HepG2 (cell line): ENCODE measurements around the gene EML2. TPM values are rescaled to one million over a fixed set of nuclear protein-coding genes. Genes with fewer than 3 reads are reported as not detected.

ENCODE experiments used
- ATAC-seq: fragments of 200-7000 bp; cut with Tn5 transposase; 3 replicates; pipeline ENCODE4 v1.9.1; 2020; ENCODE audit warnings: mild to moderate bottlenecking, moderate library complexity
- BruUV-seq: library from RNA; stranded (reverse); fragments of 400-500 nt; replicated peaks from 2 replicates; lab custom pipeline; 2021; lab: Mats Ljungman, UMichigan
- CTCF ChIA-PET: fragments of 300-600 bp; formaldehyde crosslinking; extraction: SDS; loops from one replicate; lab custom pipeline; 2021; ENCODE audit warnings: low total read pairs, inconsistent platforms, low intra/inter-chr PET ratio; lab: Yijun Ruan, JAX
- POLR2A ChIA-PET: fragments of 350-600 bp; sonication (Branson Sonifier 250); formaldehyde crosslinking; loops from one replicate; lab custom pipeline; 2020; ENCODE audit warnings: antibody characterized with exemption, inconsistent platforms; lab: Yijun Ruan, JAX
- DNase-seq: peaks from one replicate; pipeline ENCODE4 v3.0.0-alpha.2; 2015; ENCODE audit warnings: low spot score
- FAIRE-seq: peaks from 3 replicates; lab custom pipeline; 2011; peaks lifted over from hg19 to GRCh38; lab: Jason Lieb, UNC
- H2AFZ ChIP-seq: one replicate; pipeline ENCODE4 v1.6.1; 2011; ENCODE audit warnings: low read length, inconsistent platforms
- H3K27ac ChIP-seq: fragments of 300-600 bp; 3 replicates; pipeline ENCODE4 v1.8.0; 2011; ENCODE audit warnings: mixed run types, mild to moderate bottlenecking, mixed read lengths, low read length, inconsistent platforms; ENCODE audit not compliant: insufficient read depth; ENCODE audit errors: extremely low read length
- H3K27me3 ChIP-seq, 2 experiments: fragments of 200-600 bp in 1 of 2; 2 replicates in 1 of 2; 3 replicates in 1 of 2; pipeline versions ENCODE4 v1.6.0 to v1.8.0; 2011; ENCODE audit warnings: low read length in 2 of 2, mild to moderate bottlenecking in 2 of 2, moderate library complexity in 2 of 2, inconsistent platforms in 1 of 2; ENCODE audit not compliant: insufficient read depth in 2 of 2, control insufficient read depth in 1 of 2
- H3K36me3 ChIP-seq, 2 experiments: fragments of 200-600 bp in 1 of 2; replicated peaks in 1 of 2; 2 replicates in 1 of 2; 3 replicates in 1 of 2; pipeline versions ENCODE4 v1.5.1 to v1.8.0; 2011; ENCODE audit warnings: low read length in 2 of 2, inconsistent platforms in 1 of 2; ENCODE audit not compliant: insufficient read depth in 2 of 2, control insufficient read depth in 1 of 2
- H3K4me1 ChIP-seq: 2 replicates; pipeline ENCODE4 v1.5.1; 2012; ENCODE audit warnings: low read length, inconsistent platforms; ENCODE audit not compliant: insufficient read depth
- H3K4me2 ChIP-seq: 2 replicates; pipeline ENCODE4 v1.6.0; 2011; ENCODE audit warnings: low read depth, low read length, inconsistent platforms
- H3K4me3 ChIP-seq, 3 experiments: fragments of 200-600 bp in 1 of 3; sonication (generic), shearing (Covaris generic) in 1 of 3; replicated peaks in 1 of 3; 2 replicates each; pipeline ENCODE4 v1.5.1; 2011 to 2016; ENCODE audit warnings: low read length in 3 of 3, inconsistent platforms in 2 of 3, low read depth in 2 of 3, mild to moderate bottlenecking in 2 of 3, control low read depth in 1 of 3, mixed read lengths in 1 of 3; ENCODE audit not compliant: insufficient read depth in 1 of 3
- H3K79me2 ChIP-seq: one replicate; pipeline ENCODE4 v1.6.1; 2011; ENCODE audit warnings: low read length, inconsistent platforms; ENCODE audit not compliant: insufficient read depth
- H3K9ac ChIP-seq: 2 replicates; pipeline ENCODE4 v1.6.0; 2011; ENCODE audit warnings: mild to moderate bottlenecking, low read depth, low read length, inconsistent platforms; ENCODE audit not compliant: insufficient read depth
- H3K9me3 ChIP-seq: 2 replicates; pipeline ENCODE4 v1.5.1; 2012; ENCODE audit warnings: mild to moderate bottlenecking, low read length
- H4K20me1 ChIP-seq: 2 replicates; pipeline ENCODE4 v1.6.0; 2011; ENCODE audit warnings: inconsistent platforms, mild to moderate bottlenecking, low read length, moderate library complexity; ENCODE audit not compliant: insufficient read depth
- CHD4 ChIP-seq: fragments of 200-600 bp; sonication (generic); IDR thresholded peaks from 2 replicates; pipeline ENCODE4 v1.7.0; 2017; ENCODE audit warnings: mild to moderate bottlenecking, low read length, borderline replicate concordance
- EZH2 ChIP-seq: conservative IDR thresholded peaks from 2 replicates; pipeline ENCODE4 v1.6.1; 2012; ENCODE audit warnings: mild to moderate bottlenecking, low read depth, low read length, moderate library complexity
- GABPA ChIP-seq, 2 experiments: IDR thresholded peaks; 2 replicates each; pipeline ENCODE4 v1.6.1; 2011 to 2016; ENCODE audit warnings: low read depth in 2 of 2, low read length in 1 of 2, missing biosample characterization in 1 of 2, missing genetic modification characterization in 1 of 2
- GABPB1 ChIP-seq: IDR thresholded peaks from 2 replicates; pipeline ENCODE4 v1.6.1; 2016; ENCODE audit warnings: mild to moderate bottlenecking, missing genetic modification reagents, moderate library complexity, missing compliant biosample characterization
- HOXA7 ChIP-seq: sonication (generic); formaldehyde crosslinking; IDR thresholded peaks from 2 replicates; pipeline ENCODE4 v1.8.1; 2022; ENCODE audit warnings: mild to moderate bottlenecking, missing genetic modification reagents, moderate library complexity
- NBN ChIP-seq: fragments of 450-650 bp; conservative IDR thresholded peaks from 2 replicates; pipeline ENCODE4 v1.6.1; 2017
- SP1 ChIP-seq, 2 experiments: fragments of 450-650 bp in 1 of 2; sonication (generic) in 1 of 2; formaldehyde crosslinking in 1 of 2; IDR thresholded peaks; 2 replicates each; pipeline versions ENCODE4 v1.4.0 to v1.6.1; 2016 to 2020; ENCODE audit warnings: missing genetic modification reagents in 1 of 2
- TOE1 ChIP-seq: sonication (generic); formaldehyde crosslinking; IDR thresholded peaks from 2 replicates; pipeline ENCODE4 v1.4.0; 2020; ENCODE audit warnings: mild to moderate bottlenecking, missing genetic modification reagents
- ZNF3 ChIP-seq: IDR thresholded peaks from 2 replicates; pipeline ENCODE4 v1.7.0; 2017; ENCODE audit warnings: inconsistent platforms
- WGBS: methylation state at CpG from one replicate; pipeline ENCODE4 v1.1.6; 2017; ENCODE audit warnings: low lambda C conversion rate; 5-methylcytosine and 5-hydroxymethylcytosine counted together
- in situ Hi-C: cut with HindIII; loops from 2 replicates; pipeline ENCODE4 v1.10.0; 2017; ENCODE audit warnings: low pct_unique_long_range_greater_than_20kb; ENCODE audit not compliant: extremely low pct_ligation_motif_present
- intact Hi-C: fragments of 100-400 bp; cut with micrococcal nuclease; formaldehyde crosslinking; loops from one replicate; pipeline ENCODE4 v1.10.0; 2022; ENCODE audit not compliant: unreplicated experiment
- polyA plus RNA-seq, 8 experiments: library from polyadenylated mRNA; depleted of rRNA in 3 of 8; stranded (reverse) in 7 of 8; unstranded in 1 of 8; fragments of >200 nt; fragmentation: Illumina TruSeq in 4 of 8; extraction: Trizol in 4 of 8; gene quantifications; 2 replicates each; pipeline versions ENCODE4 v1.2.1 to v1.2.3, GENCODE V29; 2011 to 2016; ENCODE audit warnings: low read depth in 4 of 8, missing spikeins in 1 of 8, mixed read lengths in 1 of 8; ENCODE audit not compliant: insufficient read depth in 1 of 8
- total RNA-seq, 5 experiments: library from RNA; depleted of rRNA; stranded (reverse); fragments of >200 nt; fragmentation: Illumina TruSeq; extraction: Trizol; gene quantifications; 2 replicates each; pipeline ENCODE4 v1.2.3, GENCODE V29; 2016; ENCODE audit warnings: low read depth in 1 of 5
- TF ChIP-seq, protein P1 (sequence below): IDR thresholded peaks from 2 replicates; pipeline ENCODE4 v1.6.1; 2012; ENCODE audit warnings: low read length, improper control_type of control experiment
- TF ChIP-seq, protein P2 (sequence below): sonication (generic); formaldehyde crosslinking; IDR thresholded peaks from 2 replicates; pipeline ENCODE4 v1.4.0; 2020; ENCODE audit warnings: missing genetic modification reagents
- TF ChIP-seq, protein P3 (sequence below): sonication (generic); formaldehyde crosslinking; IDR thresholded peaks from 2 replicates; pipeline ENCODE4 v1.9.0; 2022; ENCODE audit warnings: missing genetic modification reagents, mild to moderate bottlenecking, borderline replicate concordance

EML2 gene
- total and polyA plus RNA-seq, 2 of the 13 experiments (the other 11 are each of a cell fraction or from before 2014, with no cell fraction given): 7.3 to 12.9 TPM

DNA sequence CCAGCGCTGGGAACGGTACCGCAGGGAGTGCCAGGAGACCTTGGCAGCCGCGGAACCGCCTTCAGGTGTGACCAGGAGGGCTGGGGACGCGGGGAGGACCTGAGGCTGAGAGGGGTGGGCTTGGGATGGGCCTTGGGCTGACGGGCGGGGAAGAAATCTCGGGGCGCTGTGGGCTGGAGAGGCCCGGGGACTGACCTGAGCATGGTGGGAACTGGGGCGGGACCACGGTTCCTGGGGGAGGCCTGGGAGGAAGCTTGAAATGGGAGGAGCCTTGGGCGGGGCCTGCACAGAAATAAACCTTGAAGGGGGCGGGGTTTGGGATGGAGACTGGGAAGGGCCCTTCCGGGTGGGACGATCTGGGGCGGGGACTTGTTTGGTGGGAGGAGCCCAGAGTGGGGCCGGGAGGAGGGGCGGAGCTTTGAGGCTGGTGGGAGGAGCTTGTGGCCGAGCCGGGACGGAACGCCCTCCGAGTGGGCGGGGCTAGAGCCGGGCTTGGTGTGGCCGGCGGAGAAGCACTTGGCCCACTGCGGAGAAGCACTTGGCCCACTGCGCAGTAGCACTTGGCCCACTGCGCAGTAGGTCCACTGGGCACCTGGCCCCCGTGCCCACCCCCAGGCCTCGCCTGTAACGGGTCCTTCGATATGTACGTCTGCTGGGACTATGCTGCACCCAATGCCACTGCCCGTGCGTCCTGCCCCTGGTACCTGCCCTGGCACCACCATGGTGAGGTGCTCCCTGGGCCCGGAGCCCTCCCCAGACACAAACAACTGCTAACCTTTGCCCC is 31.7 kb upstream of the EML2 start:
- Histone ChIP-seq H3K4me3 (peak overlapping the region in 1 of 3 experiments; percentile 20; a peak in 2 of 6 replicates), H3K27ac (no peak overlapping the region)
- 44% methylated on average over 25 of the region's 42 CpGs for WGBS
- TF ChIP-seq CHD4 (no peak), SP1 (IDR thresholded peaks at IDR 0.05) (no peak), SP1 (CRISPR knock-in tag; IDR thresholded peaks at IDR 0.05) (peak; percentile 56), EZH2 (no peak), GABPA (IDR thresholded peaks at IDR 0.05; ENCODE audit: low read depth, low read length) (no peak), GABPA (CRISPR knock-in tag; IDR thresholded peaks at IDR 0.05; ENCODE audit: low read depth) (0 out of 2 replicates have a peak, but pooled peaks have one; percentile 29), GABPB1 (CRISPR knock-in tag) (peak; percentile 38; the same call in 1 of the 2 replicates), NBN (no peak), ZNF3 (no peak), HOXA7 (no peak), TOE1 (CRISPR knock-in tag) (no peak)
- TF ChIP-seq, protein P1, sequence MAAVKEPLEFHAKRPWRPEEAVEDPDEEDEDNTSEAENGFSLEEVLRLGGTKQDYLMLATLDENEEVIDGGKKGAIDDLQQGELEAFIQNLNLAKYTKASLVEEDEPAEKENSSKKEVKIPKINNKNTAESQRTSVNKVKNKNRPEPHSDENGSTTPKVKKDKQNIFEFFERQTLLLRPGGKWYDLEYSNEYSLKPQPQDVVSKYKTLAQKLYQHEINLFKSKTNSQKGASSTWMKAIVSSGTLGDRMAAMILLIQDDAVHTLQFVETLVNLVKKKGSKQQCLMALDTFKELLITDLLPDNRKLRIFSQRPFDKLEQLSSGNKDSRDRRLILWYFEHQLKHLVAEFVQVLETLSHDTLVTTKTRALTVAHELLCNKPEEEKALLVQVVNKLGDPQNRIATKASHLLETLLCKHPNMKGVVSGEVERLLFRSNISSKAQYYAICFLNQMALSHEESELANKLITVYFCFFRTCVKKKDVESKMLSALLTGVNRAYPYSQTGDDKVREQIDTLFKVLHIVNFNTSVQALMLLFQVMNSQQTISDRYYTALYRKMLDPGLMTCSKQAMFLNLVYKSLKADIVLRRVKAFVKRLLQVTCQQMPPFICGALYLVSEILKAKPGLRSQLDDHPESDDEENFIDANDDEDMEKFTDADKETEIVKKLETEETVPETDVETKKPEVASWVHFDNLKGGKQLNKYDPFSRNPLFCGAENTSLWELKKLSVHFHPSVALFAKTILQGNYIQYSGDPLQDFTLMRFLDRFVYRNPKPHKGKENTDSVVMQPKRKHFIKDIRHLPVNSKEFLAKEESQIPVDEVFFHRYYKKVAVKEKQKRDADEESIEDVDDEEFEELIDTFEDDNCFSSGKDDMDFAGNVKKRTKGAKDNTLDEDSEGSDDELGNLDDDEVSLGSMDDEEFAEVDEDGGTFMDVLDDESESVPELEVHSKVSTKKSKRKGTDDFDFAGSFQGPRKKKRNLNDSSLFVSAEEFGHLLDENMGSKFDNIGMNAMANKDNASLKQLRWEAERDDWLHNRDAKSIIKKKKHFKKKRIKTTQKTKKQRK: no peak
- TF ChIP-seq, protein P2, sequence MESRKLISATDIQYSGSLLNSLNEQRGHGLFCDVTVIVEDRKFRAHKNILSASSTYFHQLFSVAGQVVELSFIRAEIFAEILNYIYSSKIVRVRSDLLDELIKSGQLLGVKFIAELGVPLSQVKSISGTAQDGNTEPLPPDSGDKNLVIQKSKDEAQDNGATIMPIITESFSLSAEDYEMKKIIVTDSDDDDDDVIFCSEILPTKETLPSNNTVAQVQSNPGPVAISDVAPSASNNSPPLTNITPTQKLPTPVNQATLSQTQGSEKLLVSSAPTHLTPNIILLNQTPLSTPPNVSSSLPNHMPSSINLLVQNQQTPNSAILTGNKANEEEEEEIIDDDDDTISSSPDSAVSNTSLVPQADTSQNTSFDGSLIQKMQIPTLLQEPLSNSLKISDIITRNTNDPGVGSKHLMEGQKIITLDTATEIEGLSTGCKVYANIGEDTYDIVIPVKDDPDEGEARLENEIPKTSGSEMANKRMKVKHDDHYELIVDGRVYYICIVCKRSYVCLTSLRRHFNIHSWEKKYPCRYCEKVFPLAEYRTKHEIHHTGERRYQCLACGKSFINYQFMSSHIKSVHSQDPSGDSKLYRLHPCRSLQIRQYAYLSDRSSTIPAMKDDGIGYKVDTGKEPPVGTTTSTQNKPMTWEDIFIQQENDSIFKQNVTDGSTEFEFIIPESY: 0 out of 2 replicates have a peak, but pooled peaks have one; percentile 34
- TF ChIP-seq, protein P3, sequence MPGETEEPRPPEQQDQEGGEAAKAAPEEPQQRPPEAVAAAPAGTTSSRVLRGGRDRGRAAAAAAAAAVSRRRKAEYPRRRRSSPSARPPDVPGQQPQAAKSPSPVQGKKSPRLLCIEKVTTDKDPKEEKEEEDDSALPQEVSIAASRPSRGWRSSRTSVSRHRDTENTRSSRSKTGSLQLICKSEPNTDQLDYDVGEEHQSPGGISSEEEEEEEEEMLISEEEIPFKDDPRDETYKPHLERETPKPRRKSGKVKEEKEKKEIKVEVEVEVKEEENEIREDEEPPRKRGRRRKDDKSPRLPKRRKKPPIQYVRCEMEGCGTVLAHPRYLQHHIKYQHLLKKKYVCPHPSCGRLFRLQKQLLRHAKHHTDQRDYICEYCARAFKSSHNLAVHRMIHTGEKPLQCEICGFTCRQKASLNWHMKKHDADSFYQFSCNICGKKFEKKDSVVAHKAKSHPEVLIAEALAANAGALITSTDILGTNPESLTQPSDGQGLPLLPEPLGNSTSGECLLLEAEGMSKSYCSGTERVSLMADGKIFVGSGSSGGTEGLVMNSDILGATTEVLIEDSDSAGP (CRISPR knock-in tag): peak; percentile 34; the same call in 1 of the 2 replicates

More for the DNA sequence above, 31.7 kb upstream of the EML2 start:
- intact Hi-C loops (no loop called here), in situ Hi-C loops (no loop called here)
- H3K4me1 ChIP-seq: peaks cover 35% of the 10 kb centered on the region
- peak overlapping the region; percentile 39 for H3K4me2 ChIP-seq
- H3K27me3 ChIP-seq: peaks cover 2 to 3% of the 10 kb centered on the region in 2 experiments; a peak in 1 of 5 replicates
- CTCF ChIA-PET: no interaction called here
- H4K20me1 ChIP-seq: no peaks in the 10 kb centered on the region
- FAIRE-seq (no peak), ATAC-seq (peak; percentile 36), DNase-seq (peak; percentile 55)
- H3K79me2 ChIP-seq: no peaks in the 10 kb centered on the region
- no peak overlapping the region for H2AFZ ChIP-seq
- H3K36me3 ChIP-seq: no peaks in the 10 kb centered on the region
- POLR2A ChIA-PET: interaction anchor here (0.8 to 1.8 kb wide), 5 partner anchors 21 to 98 kb away, joined by 3 to 11 read pairs (median 6); partner anchors contain the start of genes EML2, OPA3, QPCTL and SIX5
- H3K9ac ChIP-seq: no peak overlapping the region
- BruUV-seq: no TSS peak
- no peaks in the 10 kb centered on the region for H3K9me3 ChIP-seq
